Ishikawa (cell line): ENCODE results near the gene RAB8B.

Experiments
- CEBPB ChIP-seq: IDR thresholded peaks from 2 replicates; pipeline ENCODE4 v1.6.1; 2012
- FOXM1 ChIP-seq: IDR thresholded peaks from 2 replicates; pipeline ENCODE4 v1.6.1; 2012; ENCODE audit warnings: low read depth, borderline replicate concordance
- NFIC ChIP-seq: IDR thresholded peaks from 2 replicates; pipeline ENCODE4 v1.6.1; 2012
- RAD21 ChIP-seq: IDR thresholded peaks from 2 replicates; pipeline ENCODE4 v1.6.1; 2012; ENCODE audit warnings: low read depth
- REST ChIP-seq: IDR thresholded peaks from 2 replicates; pipeline ENCODE4 v1.6.1; 2012; ENCODE audit warnings: low read depth, mild to moderate bottlenecking
- TAF1 ChIP-seq: IDR thresholded peaks from 2 replicates; pipeline ENCODE4 v1.6.1; 2012; ENCODE audit warnings: low read depth, mild to moderate bottlenecking
- TEAD4 ChIP-seq: IDR thresholded peaks from 2 replicates; pipeline ENCODE4 v1.6.1; 2012
- YY1 ChIP-seq: IDR thresholded peaks from 2 replicates; pipeline ENCODE4 v1.6.1; 2012; ENCODE audit warnings: low read depth
- ZBTB7A ChIP-seq: IDR thresholded peaks from 2 replicates; pipeline ENCODE4 v1.6.1; 2012; ENCODE audit warnings: low read depth

GRCh38 chr15:63314409-63314808 lies 125.0 kb downstream of the RAB8B start:
- no peak for TF ChIP-seq YY1
- TF ChIP-seq RAD21: no peak
- no peak for TF ChIP-seq TEAD4
- TF ChIP-seq ZBTB7A: no peak
- no peak for TF ChIP-seq NFIC
- TF ChIP-seq REST: no peak
- TF ChIP-seq TAF1: no peak
- TF ChIP-seq FOXM1: no peak
- TF ChIP-seq CEBPB: no peak
